Lower lobe of right lung (tissue), 2 donors: ENCODE data around the gene CPNE7. TPM values are rescaled to one million over a fixed set of nuclear protein-coding genes. Genes with fewer than 3 reads are reported as not detected.

ENCODE experiments used
- ATAC-seq, 2 donors: fragments of 200-7000 bp; cut with Tn5 transposase; one replicate each; pipeline ENCODE4 v1.9.1; 2020 to 2022; ENCODE audit warnings: mild to moderate bottlenecking in 2 of 2, moderate library complexity in 2 of 2
- DNase-seq: peaks from one replicate; pipeline ENCODE4 v3.0.0-alpha.2; 2020
- H3K27ac ChIP-seq: fragments of 200-600 bp; one replicate; pipeline ENCODE4 v1.8.0; 2022
- H3K27me3 ChIP-seq: fragments of 200-600 bp; one replicate; pipeline ENCODE4 v1.8.0; 2022; ENCODE audit warnings: low read depth
- H3K36me3 ChIP-seq: fragments of 200-600 bp; one replicate; pipeline ENCODE4 v1.8.0; 2022; ENCODE audit warnings: mild to moderate bottlenecking
- H3K4me1 ChIP-seq: fragments of 200-600 bp; one replicate; pipeline ENCODE4 v1.8.0; 2022
- H3K4me3 ChIP-seq: fragments of 200-600 bp; one replicate; pipeline ENCODE4 v1.8.0; 2022; ENCODE audit warnings: mild to moderate bottlenecking
- H3K9me3 ChIP-seq: fragments of 200-600 bp; one replicate; pipeline ENCODE4 v1.8.0; 2022
- intact Hi-C: fragments of 100-400 bp; cut with DNase I; formaldehyde crosslinking; loops from one replicate; pipeline ENCODE4 v1.11.0; 2022
- total RNA-seq: library from RNA; stranded (reverse); fragmentation: NEBNext Ultra II Directional; extraction: Animal tissue kit (Norgen Biotek cat#: 25700); gene quantifications from one replicate; pipeline ENCODE4 v1.2.1, GENCODE V29; 2021
- TF ChIP-seq, protein P1 (sequence below): fragments of 200-600 bp; IDR thresholded peaks from one replicate; pipeline ENCODE4 v1.8.0; 2022; ENCODE audit warnings: antibody characterized with exemption, mild to moderate bottlenecking
- donor health status: DM: no; HTN: yes; CAD: no; lungs with severe emphysema.

Gene CPNE7
- total RNA-seq, 1 donor from 2014 or later: 0.35 TPM

DNA sequence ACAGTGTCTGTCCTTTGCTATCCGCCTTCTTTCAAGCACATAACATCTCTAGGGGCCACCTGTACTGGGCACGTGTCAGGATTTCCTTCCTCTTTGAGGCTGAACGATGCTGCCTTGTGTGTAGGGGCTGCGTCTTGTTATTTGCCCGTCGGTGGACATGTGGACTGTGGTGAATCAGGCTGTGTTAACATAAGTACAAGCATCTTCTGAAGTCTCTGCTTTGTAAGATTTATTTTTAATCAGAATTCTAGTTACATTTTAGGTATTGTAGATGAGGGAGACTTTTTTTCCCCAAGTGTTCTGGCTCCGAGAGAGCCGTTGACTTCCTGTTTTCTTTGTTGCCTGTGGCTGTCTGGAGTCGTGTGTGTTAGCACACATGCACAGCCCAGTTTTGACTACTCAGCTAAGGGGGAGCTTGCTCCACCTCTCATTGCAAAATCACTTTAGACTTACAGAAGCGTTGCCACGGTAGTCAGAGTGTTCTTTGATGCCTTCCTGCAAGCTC lies 41.3 kb upstream of the CPNE7 start:
- peak overlapping the region; percentile 53 for H3K27ac ChIP-seq
- DNase-seq (no peak), ATAC-seq (peak; percentile 69 to 87)
- peaks cover 86% of the 10 kb centered on the region for H3K36me3 ChIP-seq
- no peaks in the 10 kb centered on the region for H3K27me3 ChIP-seq
- H3K4me3 ChIP-seq: no peak overlapping the region
- H3K9me3 ChIP-seq: no peaks in the 10 kb centered on the region
- intact Hi-C loops: no loop called here
- H3K4me1 ChIP-seq: peaks cover 15% of the 10 kb centered on the region
- TF ChIP-seq, protein P1, sequence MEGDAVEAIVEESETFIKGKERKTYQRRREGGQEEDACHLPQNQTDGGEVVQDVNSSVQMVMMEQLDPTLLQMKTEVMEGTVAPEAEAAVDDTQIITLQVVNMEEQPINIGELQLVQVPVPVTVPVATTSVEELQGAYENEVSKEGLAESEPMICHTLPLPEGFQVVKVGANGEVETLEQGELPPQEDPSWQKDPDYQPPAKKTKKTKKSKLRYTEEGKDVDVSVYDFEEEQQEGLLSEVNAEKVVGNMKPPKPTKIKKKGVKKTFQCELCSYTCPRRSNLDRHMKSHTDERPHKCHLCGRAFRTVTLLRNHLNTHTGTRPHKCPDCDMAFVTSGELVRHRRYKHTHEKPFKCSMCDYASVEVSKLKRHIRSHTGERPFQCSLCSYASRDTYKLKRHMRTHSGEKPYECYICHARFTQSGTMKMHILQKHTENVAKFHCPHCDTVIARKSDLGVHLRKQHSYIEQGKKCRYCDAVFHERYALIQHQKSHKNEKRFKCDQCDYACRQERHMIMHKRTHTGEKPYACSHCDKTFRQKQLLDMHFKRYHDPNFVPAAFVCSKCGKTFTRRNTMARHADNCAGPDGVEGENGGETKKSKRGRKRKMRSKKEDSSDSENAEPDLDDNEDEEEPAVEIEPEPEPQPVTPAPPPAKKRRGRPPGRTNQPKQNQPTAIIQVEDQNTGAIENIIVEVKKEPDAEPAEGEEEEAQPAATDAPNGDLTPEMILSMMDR: no peak

- TF ChIP-seq, protein P1: no peak
- DNase-seq (no peak), ATAC-seq (no peak)
- intact Hi-C loops: no loop called here
- Histone ChIP-seq H3K36me3 (peaks cover 73% of the 10 kb centered on the region), H3K9me3 (no peaks in the 10 kb centered on the region), H3K27ac (no peak overlapping the region), H3K27me3 (no peaks in the 10 kb centered on the region), H3K4me3 (no peak overlapping the region), H3K4me1 (peaks cover 15% of the 10 kb centered on the region)
Observed at GRCh38 chr16:89536371-89536770, 39.2 kb upstream of the CPNE7 start.

DNA sequence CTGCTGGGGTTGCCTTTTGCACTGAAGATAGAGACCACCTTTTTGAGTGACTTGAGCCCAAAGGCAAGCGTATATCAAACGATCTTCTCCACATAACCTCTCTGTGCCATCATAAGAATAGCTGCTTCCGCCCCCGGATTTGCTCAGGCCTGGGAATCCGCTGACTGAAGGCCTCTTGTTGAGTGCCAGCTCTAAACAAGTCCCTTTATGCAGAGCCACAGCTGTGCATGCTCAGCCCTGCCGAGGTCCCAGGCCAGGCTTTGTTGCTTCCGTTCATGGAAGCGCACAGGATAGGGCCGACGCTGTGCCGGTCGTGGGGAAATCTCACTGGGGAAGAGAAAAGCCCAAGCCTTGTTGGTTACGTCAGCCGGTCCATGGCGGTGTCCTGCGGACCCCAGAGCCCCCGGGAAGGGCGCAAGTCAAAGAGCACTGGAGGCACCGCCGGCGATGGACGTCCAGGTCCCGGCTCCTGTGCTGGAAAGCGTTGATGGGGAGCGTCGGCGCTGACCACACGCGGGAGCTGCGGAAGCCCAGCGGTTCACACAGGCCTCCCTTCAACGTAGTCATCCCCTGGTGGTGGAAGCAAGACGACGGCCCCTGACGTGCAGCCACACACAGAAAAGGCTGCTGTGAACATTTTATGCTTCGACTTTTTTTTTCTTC lies 38.5 kb upstream of the CPNE7 start:
- H3K9me3 ChIP-seq: no peaks in the 10 kb centered on the region
- H3K36me3 ChIP-seq: peaks cover 73% of the 10 kb centered on the region
- TF ChIP-seq, protein P1: no peak
- no peaks in the 10 kb centered on the region for H3K27me3 ChIP-seq
- no peak overlapping the region for H3K27ac ChIP-seq
- no peak overlapping the region for H3K4me3 ChIP-seq
- ATAC-seq (no peak), DNase-seq (no peak)
- peaks cover 15% of the 10 kb centered on the region for H3K4me1 ChIP-seq
- intact Hi-C loops: no loop called here

DNA sequence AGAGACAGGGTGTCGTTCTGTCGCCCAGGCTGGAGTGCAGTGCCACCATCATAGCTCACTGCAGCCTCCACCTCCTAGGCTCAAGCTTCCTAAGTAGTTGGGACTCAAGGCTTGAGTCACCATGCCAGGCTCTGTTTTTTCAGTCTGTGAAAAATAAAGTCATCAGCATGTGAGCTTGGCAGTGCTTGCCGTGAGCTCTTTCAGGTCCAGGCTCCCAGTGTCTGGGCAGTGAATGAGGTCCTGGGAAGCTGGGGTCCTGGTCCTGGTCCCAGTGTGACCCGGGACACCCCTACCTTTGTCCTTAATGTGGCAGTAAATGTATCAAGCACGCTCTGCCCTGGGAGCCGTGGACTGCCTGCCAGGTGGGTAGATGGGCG lies 38.0 kb upstream of the CPNE7 start:
- H3K9me3 ChIP-seq: no peaks in the 10 kb centered on the region
- intact Hi-C loops: no loop called here
- H3K27me3 ChIP-seq: no peaks in the 10 kb centered on the region
- H3K27ac ChIP-seq: no peak overlapping the region
- H3K4me3 ChIP-seq: no peak overlapping the region
- DNase-seq: no peak
- ATAC-seq: no peak
- TF ChIP-seq, protein P1: no peak
- peaks cover 15% of the 10 kb centered on the region for H3K4me1 ChIP-seq
- peaks cover 71% of the 10 kb centered on the region for H3K36me3 ChIP-seq

DNA sequence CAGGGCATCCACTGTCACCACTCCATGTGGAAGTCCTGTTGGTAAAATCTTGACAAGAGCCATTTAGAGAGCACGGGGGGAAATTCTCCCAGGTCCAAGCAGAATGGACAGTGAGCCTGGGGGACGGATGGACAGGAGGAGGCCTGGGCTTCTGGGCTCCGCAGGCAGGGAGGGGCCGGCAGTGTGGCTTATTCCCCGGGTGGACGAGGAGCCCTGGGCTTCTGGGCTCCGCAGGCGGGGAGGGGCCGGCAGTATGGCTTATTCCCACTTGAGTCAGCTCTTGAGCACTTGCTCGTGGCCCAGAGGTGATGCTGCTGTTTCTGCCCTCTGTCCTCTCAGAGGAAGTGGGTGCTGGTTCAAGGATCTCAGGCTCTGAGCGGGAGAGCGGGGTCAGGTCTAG lies 37.3 kb upstream of the CPNE7 start:
- Histone ChIP-seq H3K4me3 (no peak overlapping the region), H3K27me3 (no peaks in the 10 kb centered on the region), H3K27ac (no peak overlapping the region), H3K4me1 (peaks cover 15% of the 10 kb centered on the region), H3K9me3 (no peaks in the 10 kb centered on the region), H3K36me3 (peaks cover 63% of the 10 kb centered on the region)
- ATAC-seq (no peak), DNase-seq (no peak)
- intact Hi-C loops: no loop called here
- TF ChIP-seq, protein P1: no peak
